ENCODE results near the gene SRPX2.

Gene SRPX2

GRCh38 chrX:100680756-100681155, 36.8 kb downstream of the SRPX2 start:
- ATAC-seq (ENCODE audit: insufficient read depth, low read depth) (no peak), DNase-seq (no peak)
- no peaks in the 10 kb centered on the region for H3K9me3 ChIP-seq (ENCODE audit: insufficient read depth, low read length, severe bottlenecking)
- H3K27ac ChIP-seq (ENCODE audit: low read length), result no peak overlapping the region
- no peak overlapping the region for H3K4me2 ChIP-seq (ENCODE audit: insufficient read depth, low read length)
- H3K27me3 ChIP-seq (ENCODE audit: insufficient read depth, low read length, poor library complexity), result no peaks in the 10 kb centered on the region
- no peak overlapping the region for H3K4me3 ChIP-seq (ENCODE audit: low read depth in 1 of 2, low read length in 2 of 2)
- no peaks in the 10 kb centered on the region for H3K79me2 ChIP-seq (ENCODE audit: insufficient read depth, low read length)
- no peak overlapping the region for H3K9ac ChIP-seq (ENCODE audit: low read depth, low read length)
- TF ChIP-seq CTCF (IDR thresholded peaks at IDR 0.05; ENCODE audit: borderline replicate concordance, extremely low read depth, low read length, poor library complexity, severe bottlenecking), result no peak
- no peak for TF ChIP-seq EZH2 (IDR thresholded peaks at IDR 0.05; ENCODE audit: borderline replicate concordance, low read depth, low read length, severe bottlenecking)
- H4K20me1 ChIP-seq (ENCODE audit: insufficient read depth, low read length), result no peaks in the 10 kb centered on the region
- H3K4me1 ChIP-seq (ENCODE audit: insufficient read depth, low read length), result no peaks in the 10 kb centered on the region
- H2AFZ ChIP-seq (ENCODE audit: low read depth, low read length), result no peak overlapping the region
- H3K36me3 ChIP-seq (ENCODE audit: insufficient read depth, low read length), result no peaks in the 10 kb centered on the region

GRCh38 chrX:100681599-100681998, 37.6 kb downstream of the SRPX2 start:
- Histone ChIP-seq H3K4me3 (ENCODE audit: low read depth in 1 of 2, low read length in 2 of 2) (no peak overlapping the region), H3K27me3 (ENCODE audit: insufficient read depth, low read length, poor library complexity) (no peaks in the 10 kb centered on the region), H2AFZ (ENCODE audit: low read depth, low read length) (no peak overlapping the region), H3K36me3 (ENCODE audit: insufficient read depth, low read length) (no peaks in the 10 kb centered on the region), H3K4me2 (ENCODE audit: insufficient read depth, low read length) (no peak overlapping the region), H3K4me1 (ENCODE audit: insufficient read depth, low read length) (no peaks in the 10 kb centered on the region), H3K79me2 (ENCODE audit: insufficient read depth, low read length) (no peaks in the 10 kb centered on the region), H3K9ac (ENCODE audit: low read depth, low read length) (no peak overlapping the region), H3K27ac (ENCODE audit: low read length) (no peak overlapping the region), H4K20me1 (ENCODE audit: insufficient read depth, low read length) (no peaks in the 10 kb centered on the region), H3K9me3 (ENCODE audit: insufficient read depth, low read length, severe bottlenecking) (no peaks in the 10 kb centered on the region)
- TF ChIP-seq EZH2 (IDR thresholded peaks at IDR 0.05; ENCODE audit: borderline replicate concordance, low read depth, low read length, severe bottlenecking), result no peak
- no peak for TF ChIP-seq CTCF (IDR thresholded peaks at IDR 0.05; ENCODE audit: borderline replicate concordance, extremely low read depth, low read length, poor library complexity, severe bottlenecking)
- ATAC-seq (ENCODE audit: insufficient read depth, low read depth) (no peak), DNase-seq (no peak)

GRCh38 chrX:100682939-100683338, 38.9 kb downstream of the SRPX2 start:
- H2AFZ ChIP-seq (ENCODE audit: low read depth, low read length), result no peak overlapping the region
- H3K4me1 ChIP-seq (ENCODE audit: insufficient read depth, low read length), result no peaks in the 10 kb centered on the region
- no peak overlapping the region for H3K4me3 ChIP-seq (ENCODE audit: low read depth in 1 of 2, low read length in 2 of 2)
- H3K9ac ChIP-seq (ENCODE audit: low read depth, low read length), result no peak overlapping the region
- H3K36me3 ChIP-seq (ENCODE audit: insufficient read depth, low read length), result no peaks in the 10 kb centered on the region
- TF ChIP-seq CTCF (IDR thresholded peaks at IDR 0.05; ENCODE audit: borderline replicate concordance, extremely low read depth, low read length, poor library complexity, severe bottlenecking) (no peak), EZH2 (IDR thresholded peaks at IDR 0.05; ENCODE audit: borderline replicate concordance, low read depth, low read length, severe bottlenecking) (no peak)
- no peak for ATAC-seq (ENCODE audit: insufficient read depth, low read depth)
- no peak for DNase-seq
- H3K4me2 ChIP-seq (ENCODE audit: insufficient read depth, low read length), result no peak overlapping the region
- no peaks in the 10 kb centered on the region for H4K20me1 ChIP-seq (ENCODE audit: insufficient read depth, low read length)
- H3K27me3 ChIP-seq (ENCODE audit: insufficient read depth, low read length, poor library complexity), result no peaks in the 10 kb centered on the region
- no peak overlapping the region for H3K27ac ChIP-seq (ENCODE audit: low read length)
- H3K79me2 ChIP-seq (ENCODE audit: insufficient read depth, low read length), result no peaks in the 10 kb centered on the region
- H3K9me3 ChIP-seq (ENCODE audit: insufficient read depth, low read length, severe bottlenecking), result no peaks in the 10 kb centered on the region

Data from DND-41 (cell line).